ENCODE data around the gene PEX5L.
"Not testable (repeated sequence)": the region's sequence is repeated elsewhere in the genome, so short reads cannot be mapped to it uniquely, and the experiment has no call there.

PEX5L gene, protein sequence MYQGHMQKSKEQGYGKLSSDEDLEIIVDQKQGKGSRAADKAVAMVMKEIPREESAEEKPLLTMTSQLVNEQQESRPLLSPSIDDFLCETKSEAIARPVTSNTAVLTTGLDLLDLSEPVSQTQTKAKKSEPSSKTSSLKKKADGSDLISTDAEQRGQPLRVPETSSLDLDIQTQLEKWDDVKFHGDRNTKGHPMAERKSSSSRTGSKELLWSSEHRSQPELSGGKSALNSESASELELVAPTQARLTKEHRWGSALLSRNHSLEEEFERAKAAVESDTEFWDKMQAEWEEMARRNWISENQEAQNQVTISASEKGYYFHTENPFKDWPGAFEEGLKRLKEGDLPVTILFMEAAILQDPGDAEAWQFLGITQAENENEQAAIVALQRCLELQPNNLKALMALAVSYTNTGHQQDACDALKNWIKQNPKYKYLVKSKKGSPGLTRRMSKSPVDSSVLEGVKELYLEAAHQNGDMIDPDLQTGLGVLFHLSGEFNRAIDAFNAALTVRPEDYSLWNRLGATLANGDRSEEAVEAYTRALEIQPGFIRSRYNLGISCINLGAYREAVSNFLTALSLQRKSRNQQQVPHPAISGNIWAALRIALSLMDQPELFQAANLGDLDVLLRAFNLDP

DNA sequence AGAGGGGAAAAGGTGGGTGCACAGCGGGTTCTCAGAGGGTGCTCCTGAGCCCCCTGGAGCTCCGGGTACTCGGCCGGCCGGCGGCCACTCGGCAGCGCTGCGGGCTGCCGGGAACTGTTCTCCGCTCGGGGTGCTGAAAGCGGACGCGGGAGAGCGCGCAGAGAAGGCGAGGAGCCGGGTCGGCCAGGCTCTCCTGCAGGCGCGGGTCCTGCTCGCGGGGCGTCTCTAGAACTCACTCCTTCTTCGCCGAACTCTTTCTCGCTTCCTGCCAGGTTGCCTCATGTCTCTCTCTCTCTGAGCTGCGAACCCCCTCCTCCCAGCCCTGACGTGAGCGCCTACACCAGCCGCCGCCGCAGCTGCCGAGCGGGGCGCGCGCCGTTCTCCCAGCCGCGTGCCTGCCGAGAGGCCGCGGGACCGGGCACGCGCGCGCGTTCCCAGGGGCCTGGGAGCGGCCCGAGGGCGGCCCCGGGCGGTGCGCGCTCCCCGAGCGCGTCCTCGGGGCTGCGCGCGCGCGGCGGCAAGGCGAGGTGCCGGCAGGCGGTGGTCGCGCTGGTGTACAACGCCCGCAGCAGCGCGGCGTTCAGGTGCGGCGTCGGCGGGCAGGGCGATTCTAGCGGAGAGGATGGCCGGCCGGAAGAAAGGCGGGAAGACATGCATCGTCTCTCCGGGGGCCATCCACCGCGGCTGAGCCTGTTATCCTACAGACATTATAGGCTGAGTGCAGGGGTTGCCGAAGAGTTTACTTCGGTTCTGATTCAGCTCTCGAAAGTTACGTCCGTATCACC is at the start of gene PEX5L:
Gene PEX5L, minus strand, starts transcription at position 267 of the 785 bp plus-strand sequence. CDS start 338 bp downstream, outside the sequence.
- DNase-seq, result peak in 1 of 2 experiments; percentile 58

DNA sequence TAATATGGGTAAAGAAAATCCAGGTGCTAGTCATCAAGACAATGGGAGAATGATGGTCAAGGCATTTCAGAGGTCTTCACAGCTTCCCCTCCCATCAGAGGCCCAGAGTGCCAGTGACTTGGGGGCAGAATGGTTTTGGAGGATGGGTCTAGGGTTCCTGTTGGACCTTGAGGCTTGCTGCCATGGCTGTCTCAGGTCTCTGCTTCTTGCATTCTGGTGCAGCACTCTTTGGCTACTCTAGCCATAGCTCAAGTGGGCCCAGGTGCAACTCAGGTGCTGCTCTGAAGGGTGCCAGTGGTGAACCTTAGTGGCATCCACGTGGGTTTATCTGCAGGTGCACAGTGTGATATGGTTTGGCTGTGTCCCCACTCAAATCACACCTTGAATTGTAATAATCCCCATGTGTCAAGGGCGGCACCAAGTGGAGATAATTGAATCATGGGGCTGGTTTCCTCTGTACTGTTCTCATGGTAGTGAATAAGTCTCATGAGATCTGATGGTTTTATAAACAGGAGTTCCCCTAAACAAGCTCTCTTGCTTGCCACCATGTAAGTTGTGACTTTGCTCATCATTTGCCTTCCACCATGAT is 48.5 kb upstream of the PEX5L start:
- no peak for DNase-seq

DNA sequence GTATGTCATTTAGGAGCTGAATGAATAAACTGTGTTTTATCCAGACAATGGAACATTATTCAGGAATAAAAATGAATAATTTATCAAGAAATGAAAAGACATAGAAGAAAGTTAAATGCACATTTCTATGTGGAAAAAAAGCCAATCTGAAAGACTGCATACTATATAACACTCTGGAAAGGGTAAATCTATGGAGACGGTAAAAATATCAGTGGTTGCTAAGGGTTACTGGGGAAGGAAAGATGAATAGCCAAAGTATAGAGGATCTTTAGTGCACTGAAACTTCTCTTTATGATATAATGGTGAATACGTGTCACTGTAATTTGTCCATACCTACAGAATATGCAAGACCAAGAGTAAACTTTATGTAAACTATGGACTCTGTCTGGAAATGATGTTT is 46.0 kb upstream of the PEX5L start:
- no peak for DNase-seq

DNA sequence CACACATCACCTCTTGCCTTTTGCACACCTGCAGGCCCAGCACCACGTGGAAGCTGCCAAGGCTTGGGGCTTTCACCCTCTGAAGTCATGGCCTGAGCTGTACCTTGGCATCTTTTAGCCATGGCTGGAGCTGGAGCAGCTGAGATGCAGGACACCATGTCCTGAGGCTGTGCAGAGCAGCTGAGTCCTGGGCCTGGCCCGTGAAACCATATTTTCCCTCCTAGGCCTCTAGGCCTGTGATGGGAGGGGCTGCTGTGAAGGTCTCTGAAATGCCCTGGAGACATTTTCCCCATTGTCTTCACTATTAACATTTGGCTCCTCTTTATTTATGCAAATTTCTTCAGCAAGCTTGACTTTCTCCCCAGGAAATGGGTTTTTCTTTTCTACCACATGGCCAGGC is 41.9 kb upstream of the PEX5L start:
- DNase-seq, result no peak

DNA sequence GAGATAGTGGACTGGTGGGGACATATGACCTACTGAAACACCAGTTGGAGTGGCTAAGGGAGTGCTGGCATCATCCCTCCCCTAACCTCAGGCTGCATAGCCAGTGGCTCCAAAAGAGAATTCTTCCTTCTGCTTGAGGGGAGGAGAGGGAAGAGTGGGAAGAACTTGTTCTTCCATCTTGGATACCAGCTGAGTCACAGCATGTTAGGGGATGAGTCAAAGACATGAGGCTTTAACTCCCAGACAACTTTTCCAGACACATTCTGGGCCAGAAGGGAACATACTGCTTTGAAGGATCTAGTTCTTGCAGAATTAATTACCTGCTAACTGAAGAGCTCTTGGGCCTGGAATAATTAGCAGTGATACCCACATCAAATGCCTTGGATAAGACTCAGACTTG is 36.8 kb upstream of the PEX5L start:
- DNase-seq, result no peak

DNA sequence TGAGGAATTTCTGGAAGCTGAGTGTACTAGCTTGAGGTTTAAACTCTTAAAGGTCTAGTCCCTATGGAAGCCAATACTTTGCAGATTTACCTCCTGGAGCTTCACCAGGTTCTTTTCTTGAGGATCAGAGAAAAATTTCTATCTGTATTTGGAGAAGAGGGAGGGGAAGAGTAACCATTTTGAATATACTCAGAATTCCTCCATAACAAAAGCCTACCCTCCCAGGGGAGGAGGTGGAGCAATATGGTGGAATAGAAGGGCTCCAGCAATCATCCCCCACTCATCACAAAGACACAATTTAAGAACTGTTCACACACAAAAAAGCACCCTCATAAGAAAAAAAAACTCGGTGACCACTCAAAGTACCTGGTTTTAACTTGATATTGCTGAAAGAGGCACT is 36.0 kb upstream of the PEX5L start:
- DNase-seq, result no peak

DNA sequence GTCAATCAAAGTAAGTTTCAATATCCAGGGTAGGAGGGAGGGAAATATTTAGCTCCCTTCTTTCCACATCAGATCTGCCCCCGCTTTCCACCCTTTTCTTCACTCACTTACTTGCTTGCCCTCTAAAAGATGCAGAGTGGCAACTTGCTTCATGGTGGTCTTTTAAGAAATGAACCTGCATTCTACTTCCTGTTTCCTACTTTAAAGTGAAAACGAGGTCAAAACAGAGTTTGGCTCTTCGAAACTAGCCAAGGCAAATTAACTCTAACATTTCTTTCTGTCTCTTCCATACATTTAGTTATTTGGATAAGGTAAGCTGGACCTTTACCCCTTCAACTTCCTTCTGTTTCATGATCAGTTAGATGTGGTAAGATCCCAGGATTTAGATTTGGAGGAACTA is 34.2 kb upstream of the PEX5L start:
- DNase-seq, result no peak

DNA sequence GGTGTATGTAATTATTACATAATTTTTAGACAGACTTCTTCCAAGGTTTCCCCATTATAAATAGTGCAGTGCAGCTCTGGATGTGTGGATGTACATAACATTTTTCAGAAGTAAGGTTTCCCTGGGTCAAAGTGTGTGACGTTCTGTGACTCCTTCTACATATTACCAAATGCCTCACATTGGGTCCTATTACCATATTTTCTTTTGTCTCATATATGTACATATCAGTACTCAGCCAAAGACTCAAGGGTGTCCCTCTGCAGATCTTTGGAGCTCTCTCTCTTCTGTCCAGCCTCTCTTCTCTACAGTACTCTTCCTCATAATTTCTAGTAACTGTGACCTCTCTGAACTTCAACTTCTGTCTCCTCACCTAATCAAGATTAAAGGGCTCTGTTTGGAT is 31.3 kb upstream of the PEX5L start:
- no peak for DNase-seq

DNA sequence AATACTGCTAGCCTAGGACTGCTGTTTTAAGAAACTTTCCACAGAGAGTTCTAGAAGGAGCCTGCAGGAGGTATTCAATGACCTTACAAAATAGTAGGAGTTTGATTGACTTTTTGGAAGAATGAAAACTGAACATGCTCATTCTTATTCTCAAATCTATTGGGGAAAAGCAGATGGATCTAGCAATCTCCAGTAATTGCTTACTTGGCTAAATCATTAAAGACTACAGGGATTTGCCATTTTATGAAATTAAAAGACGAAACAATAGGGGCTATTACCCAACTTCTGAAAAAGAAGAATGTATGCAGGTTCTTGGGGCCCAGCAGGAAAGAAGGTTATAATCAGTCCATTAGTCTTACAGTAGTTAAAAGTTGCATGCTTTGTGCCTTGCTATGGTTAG is 29.9 kb upstream of the PEX5L start:
- DNase-seq, result no peak

DNA sequence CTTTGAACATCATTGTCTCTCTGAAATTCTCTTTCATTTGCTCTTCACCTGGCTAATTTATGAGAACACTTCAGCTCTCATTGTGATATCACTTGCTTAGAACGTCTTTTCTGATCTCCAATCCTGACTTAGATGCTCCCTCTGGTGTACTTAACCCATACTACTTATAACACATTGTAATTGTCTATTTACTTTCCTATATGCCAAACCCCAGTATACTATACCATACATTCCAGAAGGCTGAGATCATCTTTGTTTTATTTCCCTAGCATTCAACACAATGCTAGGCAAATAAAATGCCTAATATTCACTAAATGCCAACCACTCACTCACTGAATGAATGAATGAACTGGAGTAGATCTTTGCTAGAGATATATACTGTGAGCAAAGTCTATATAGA is 27.0 kb upstream of the PEX5L start:
- DNase-seq, result no peak

DNA sequence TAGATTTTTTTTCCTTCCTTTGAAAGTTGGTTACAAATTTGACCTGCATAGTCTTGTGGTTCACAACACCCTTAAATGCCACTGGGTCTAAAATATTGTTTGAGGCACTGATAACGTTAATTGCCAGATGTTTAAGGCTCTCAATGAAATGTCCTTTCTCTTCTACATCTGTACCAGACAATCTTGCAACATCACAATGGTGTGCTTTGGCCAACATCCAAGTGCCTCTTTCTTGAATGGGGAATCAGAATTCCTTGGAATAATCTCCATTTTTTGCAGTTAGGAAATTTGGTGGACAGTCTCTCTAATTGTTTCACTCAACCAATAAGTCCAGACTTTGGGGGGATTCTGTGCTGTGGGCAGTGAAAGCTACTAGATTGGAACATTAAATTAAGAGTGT is 26.0 kb upstream of the PEX5L start:
- DNase-seq, result no peak

DNA sequence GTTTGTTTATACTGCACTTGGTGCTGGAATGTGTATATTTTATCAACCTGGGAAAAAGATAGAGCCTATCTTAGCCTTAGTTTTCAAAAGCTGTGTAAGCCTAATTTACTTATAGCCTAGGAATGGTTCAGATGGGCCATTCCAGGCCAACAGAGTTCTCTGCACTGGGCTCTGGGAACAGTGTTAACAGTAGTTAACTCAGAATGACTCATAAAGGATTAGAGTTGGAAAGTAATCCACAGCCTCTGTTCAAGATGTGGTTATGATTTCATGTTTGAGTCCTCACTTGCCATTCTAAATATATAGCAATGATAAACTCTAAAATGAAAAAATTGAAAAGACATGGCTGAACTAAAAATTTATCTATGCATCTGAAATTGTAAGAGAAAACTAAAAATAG is 22.6 kb upstream of the PEX5L start:
- no peak for DNase-seq

DNA sequence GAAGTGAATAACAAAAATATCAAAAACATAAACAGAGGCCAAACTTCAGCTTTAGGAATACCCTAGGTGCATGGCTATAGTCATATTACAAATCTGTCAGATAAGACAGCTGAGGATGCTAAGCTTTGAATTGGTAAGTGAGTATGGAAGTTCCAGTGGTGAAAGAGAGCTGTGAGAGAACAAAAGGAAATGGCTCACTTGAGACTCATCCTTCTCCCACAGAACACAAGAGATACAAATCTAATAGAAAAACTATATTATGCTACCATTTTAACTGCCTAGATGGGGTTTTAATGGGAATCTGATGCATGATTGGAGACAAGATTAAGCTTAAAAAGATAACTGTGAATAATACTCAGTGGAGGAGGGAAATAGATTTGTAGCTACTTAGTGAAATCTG is 21.5 kb upstream of the PEX5L start:
- no peak for DNase-seq

DNA sequence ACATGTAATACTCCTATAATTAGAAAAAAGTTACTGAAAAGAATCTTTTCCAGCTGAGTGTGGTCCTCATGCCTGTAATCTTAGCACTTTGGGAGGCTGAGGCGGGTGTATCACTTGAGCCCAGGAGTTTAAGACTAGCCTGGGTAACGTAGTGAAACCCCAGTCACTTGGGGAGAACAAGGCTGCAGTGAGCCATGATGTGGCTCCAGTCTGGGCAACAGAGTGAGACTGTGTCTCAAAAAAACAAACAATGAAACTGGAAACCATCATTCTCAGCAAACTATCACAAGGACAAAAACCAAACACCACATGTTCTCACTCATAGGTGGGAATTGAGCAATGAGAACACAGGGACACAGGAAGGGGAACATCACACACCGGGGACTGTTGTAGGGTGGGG is 18.9 kb upstream of the PEX5L start:
- DNase-seq, result not testable (repeated sequence)

DNA sequence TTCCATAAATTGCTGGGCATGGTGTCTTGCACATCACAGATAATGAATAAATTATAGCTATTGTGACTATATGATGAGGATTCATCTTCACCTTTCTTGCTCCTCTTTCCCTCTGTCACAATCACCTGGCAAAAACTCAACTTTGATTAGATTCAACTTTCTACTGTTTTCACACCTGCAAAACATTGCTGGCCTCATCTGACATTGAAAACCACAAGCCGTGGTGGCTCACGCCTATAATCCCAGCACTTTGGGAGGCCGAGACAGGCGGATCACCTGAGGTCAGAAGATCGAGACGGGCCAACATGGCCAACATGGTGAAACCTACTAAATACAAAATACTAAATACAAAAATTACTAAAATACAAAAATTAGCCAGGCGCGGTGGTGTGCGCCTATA is 12.7 kb upstream of the PEX5L start:
- no peak for DNase-seq

DNA sequence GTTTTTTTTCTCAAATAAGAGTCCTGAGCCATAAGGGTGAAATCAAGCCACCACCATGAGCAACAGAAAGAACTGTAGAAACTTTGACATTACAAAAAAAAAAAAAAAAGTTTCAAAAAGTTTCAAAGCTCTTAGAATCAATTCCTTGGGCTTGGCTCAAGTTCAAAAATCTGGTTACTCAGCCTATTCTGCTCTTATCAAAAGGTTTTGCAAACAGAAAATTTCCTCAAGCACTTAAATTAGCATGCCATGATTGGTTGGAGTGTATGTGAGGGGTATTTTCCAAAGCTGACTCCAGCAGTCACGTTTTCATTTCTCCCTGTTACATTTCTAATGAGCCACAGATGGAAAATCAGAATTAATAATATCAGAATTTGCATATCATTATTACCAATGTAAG is 12.1 kb upstream of the PEX5L start:
- DNase-seq, result no peak

DNA sequence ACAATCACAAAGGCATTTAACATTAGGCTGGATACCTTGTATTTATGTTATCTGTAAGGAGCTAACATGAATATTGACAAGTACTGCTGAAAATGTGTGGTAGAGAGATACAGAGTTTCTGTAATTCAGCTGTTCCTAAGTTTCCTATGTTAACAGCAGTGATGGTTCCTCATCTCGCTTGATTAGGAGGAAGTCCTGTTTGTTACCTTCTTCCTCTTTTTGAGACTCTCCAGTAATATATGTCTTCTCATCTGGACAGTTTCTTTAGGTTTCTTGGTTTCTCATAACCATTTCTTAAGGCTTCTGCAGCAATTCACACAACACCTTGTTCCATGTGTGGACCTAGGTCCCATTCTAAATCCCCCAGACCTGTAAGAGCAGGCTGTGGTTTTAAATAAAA is 11.4 kb upstream of the PEX5L start:
- DNase-seq, result no peak

DNA sequence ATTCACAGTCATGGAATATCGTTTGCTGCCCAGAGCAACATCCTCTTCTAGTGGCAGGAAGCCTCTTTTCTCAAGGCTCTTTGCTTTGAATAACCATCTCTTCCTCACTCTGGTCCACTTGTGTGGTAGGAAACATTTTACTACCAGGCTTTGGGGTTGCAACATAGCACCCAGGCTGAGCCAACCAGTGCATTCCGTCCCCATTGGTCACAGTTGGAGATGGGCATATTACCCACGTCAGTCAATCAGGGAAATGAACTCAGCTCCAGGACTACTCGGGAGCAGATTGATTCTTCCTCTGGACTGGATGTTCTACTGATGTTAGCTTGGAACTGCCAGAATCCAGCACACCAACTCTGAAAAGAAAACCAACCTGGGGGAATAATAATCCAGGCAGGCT is 4.2 kb upstream of the PEX5L start:
- DNase-seq, result no peak

DNA sequence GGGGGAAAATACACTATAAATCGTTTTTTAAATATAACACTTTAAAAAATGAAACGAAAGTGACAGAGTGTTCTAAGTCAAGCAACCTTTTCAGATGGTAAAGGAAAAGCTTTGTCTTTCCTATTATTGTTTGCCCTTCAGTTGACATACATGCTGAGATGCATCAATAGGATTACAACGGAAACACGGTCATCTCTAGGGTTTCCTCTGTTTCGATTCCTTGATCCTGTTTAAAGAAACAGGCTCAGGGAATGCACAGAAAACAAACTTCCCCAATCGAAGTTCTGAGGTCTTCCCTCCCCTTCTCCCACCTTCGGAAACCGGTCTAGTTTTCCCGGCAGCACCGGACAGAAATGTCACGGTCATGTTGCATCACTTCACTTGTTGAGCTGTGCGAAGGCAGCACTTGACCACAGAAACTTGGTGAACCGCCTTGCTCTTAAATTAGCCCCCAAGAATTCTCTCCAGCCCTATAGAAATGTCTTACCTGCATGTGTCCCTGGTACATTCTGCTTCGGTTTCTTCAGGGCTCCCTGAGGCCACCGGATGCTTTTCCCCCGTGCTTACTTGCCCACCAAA is 556 bp downstream of the PEX5L start:
- DNase-seq, result no peak

DNA sequence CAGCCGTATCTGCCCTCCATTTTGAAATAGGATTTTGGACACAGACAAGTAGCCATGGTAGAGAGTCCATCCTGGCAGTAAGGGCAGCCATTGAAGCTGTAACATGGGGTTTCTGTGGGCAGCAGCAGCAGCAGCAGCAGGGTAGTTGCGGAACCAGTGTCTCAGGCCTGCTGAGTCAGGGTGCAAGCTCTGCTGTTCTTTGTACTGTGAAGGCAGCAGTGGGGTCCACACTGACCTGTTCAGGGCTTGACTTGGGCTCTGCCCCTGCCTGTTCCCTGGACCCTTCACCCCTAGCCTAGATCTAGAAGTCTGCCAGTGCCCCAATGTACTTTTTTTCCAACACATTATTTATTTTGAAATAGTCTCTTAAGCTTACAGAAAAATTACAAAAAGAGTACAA is 9.7 kb downstream of the PEX5L start:
- DNase-seq, result no peak

DNA sequence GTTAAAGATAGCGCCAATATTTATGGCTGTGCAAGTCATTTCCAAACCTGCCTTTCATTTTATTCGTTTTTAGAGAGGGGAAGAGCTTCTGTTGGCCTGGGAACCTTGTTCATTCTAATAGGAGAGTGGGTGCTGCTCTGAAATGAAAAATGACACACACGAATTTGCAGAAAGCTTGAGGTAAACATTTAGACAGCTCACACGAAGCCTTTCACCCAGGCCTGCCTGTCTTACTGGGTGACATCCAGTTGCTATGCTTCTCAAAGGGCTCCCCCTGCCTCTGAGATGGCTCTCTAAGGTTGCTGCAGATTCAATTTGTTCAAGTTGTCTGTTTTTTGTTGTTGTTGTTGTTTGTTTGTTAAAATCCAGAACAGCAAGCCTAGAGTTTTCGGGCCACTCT is 18.2 kb downstream of the PEX5L start:
- no peak for DNase-seq

DNA sequence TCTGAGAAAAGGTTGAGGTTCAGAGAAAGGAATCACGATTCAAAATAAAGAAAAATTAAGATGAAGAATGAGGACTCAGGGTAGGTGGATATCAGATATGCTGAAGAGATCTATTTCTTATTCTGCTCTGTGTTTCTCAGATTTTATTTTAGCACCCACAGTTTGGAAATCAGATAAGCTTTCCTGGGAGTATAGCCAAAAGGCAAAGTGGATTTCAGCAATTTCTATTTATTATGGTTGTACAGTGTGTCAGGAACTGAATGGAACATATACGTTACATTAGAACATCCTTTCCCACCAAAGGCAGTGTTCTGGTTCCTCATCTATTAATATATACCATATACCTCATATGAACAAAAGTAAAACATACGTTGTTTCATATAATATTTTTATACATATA is 18.9 kb downstream of the PEX5L start:
- DNase-seq, result no peak

DNA sequence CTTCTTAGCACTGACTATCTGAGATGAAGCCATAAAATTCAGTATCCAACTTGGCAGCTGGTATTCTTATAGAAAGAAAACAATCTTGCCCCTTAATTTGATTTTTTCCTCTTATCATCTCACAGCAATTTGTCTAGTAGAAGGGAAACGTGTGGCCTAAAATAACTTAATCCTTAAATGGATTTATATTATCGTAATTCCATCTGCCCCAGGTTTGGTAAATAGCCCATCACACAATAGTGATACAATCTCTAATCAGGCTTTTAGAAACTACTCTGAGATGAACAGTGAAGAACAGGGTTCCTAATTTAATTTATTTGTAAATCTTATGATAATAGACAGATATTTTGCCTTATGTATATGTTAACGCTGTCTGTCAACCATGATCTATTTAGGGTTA is 24.8 kb downstream of the PEX5L start:
- DNase-seq, result no peak

Data from NCI-H446 (cell line).